GM18502 (cell line): ENCODE data around the gene MAN2B1.
"Not testable (repeated sequence)": the region's sequence is repeated elsewhere in the genome, so short reads cannot be mapped to it uniquely, and the experiment has no call there.

Experiments
- ATAC-seq: cut with Tn5 transposase; IDR thresholded peaks from one replicate; pipeline ENCODE4 v1.9.1; 2021; ENCODE audit warnings: mild to moderate bottlenecking; ENCODE audit not compliant: unreplicated experiment, poor library complexity

MAN2B1 gene

GRCh38 chr19:12664406-12665280 is 1.9 kb downstream of the MAN2B1 start:
- no peak for ATAC-seq

- ATAC-seq: no peak
Observed at GRCh38 chr19:12660980-12661379, 5.6 kb downstream of the MAN2B1 start.

GRCh38 chr19:12657966-12658365 is 8.6 kb downstream of the MAN2B1 start:
- no peak for ATAC-seq

- ATAC-seq: no peak
Observed at GRCh38 chr19:12656899-12657571, 9.5 kb downstream of the MAN2B1 start.

GRCh38 chr19:12655546-12655945 is 11.0 kb downstream of the MAN2B1 start:
- ATAC-seq: no peak

GRCh38 chr19:12652219-12652618 is 14.3 kb downstream of the MAN2B1 start:
- ATAC-seq: no peak

GRCh38 chr19:12649941-12650340 is 16.6 kb downstream of the MAN2B1 start:
- no peak for ATAC-seq

- no peak for ATAC-seq
Observed at GRCh38 chr19:12648088-12648487, 18.5 kb downstream of the MAN2B1 start.

- no peak for ATAC-seq
Observed at GRCh38 chr19:12647490-12648071, 19.0 kb downstream of the MAN2B1 start.

GRCh38 chr19:12647047-12647446 is 19.5 kb downstream of the MAN2B1 start:
- no peak for ATAC-seq

- no peak for ATAC-seq
Observed at GRCh38 chr19:12646551-12646950, 20.0 kb downstream of the MAN2B1 start.

GRCh38 chr19:12643716-12644115 is 22.8 kb downstream of the MAN2B1 start:
- ATAC-seq: not testable (repeated sequence)

- no peak for ATAC-seq
Observed at GRCh38 chr19:12642506-12642905, 24.0 kb downstream of the MAN2B1 start.

- no peak for ATAC-seq
Observed at GRCh38 chr19:12641456-12641855, 25.1 kb downstream of the MAN2B1 start.

- no peak for ATAC-seq
Observed at GRCh38 chr19:12639901-12640613, 26.5 kb downstream of the MAN2B1 start.

- no peak for ATAC-seq
Observed at GRCh38 chr19:12638611-12639182, 27.8 kb downstream of the MAN2B1 start.

GRCh38 chr19:12636631-12637030 is 29.9 kb downstream of the MAN2B1 start:
- ATAC-seq: no peak

GRCh38 chr19:12629215-12629614 is 37.3 kb downstream of the MAN2B1 start:
- no peak for ATAC-seq

GRCh38 chr19:12628040-12629022 is 38.2 kb downstream of the MAN2B1 start:
- ATAC-seq: no peak
